OCI-M2 (cell line): ENCODE results near the gene PCP2.

Experiments
- DNase-seq: peaks from one replicate; lab custom pipeline; 2025; ENCODE audit not compliant: unreplicated experiment; lab: John Stamatoyannopoulos, UW

Gene PCP2

GRCh38 chr19:7602240-7602934 is 31.1 kb downstream of the PCP2 start:
- no peak for DNase-seq

GRCh38 chr19:7600721-7601120 is 32.8 kb downstream of the PCP2 start:
- DNase-seq = no peak

DNA sequence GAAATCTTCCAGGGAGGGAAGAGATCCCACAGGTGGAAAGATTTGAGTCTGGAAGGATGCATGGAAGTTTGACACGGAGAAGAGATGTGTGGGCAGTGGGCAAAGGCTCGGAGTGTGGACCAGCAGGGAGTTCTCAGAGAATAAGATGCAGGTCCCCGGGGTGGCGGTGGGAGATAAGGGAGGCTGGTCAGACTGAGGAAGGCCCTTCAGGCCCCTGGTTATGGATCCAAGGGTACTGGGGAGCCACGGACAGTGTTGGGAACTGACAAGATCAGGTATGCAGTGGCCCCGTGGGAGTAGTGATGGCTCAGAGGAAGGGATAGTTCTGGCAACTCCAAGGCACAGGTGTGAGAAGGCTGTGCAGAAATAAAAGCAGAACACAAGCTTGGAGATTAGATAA is 35.3 kb downstream of the PCP2 start:
- no peak for DNase-seq

DNA sequence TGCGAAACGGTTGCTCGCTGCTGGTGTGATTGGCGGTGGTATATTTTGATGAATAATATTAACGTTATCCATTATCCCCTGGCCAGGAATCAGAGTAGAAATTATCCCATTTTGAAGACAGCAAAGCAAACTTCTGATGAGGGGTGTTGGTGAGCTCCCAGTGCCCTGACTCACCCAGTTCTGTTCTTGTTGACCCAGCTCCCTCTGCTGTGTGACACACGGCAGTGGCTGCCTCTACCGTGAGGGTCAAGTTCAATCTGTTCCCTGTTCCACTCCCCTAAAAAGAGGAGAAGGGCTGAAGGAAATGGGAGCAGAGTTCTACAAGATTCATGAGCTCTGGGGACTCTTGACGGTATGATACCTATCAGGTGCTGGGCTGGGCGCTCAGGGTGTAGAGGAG is 35.8 kb downstream of the PCP2 start:
- no peak for DNase-seq

- DNase-seq = no peak
Observed at GRCh38 chr19:7596211-7596937, 37.1 kb downstream of the PCP2 start.

GRCh38 chr19:7595466-7596133 is 37.9 kb downstream of the PCP2 start, which contains the start of gene CAMSAP3:
CAMSAP3 (plus strand) TSS chr19:7595863; CDS start chr19:7596003, 140 bp downstream.
- DNase-seq = no peak

DNA sequence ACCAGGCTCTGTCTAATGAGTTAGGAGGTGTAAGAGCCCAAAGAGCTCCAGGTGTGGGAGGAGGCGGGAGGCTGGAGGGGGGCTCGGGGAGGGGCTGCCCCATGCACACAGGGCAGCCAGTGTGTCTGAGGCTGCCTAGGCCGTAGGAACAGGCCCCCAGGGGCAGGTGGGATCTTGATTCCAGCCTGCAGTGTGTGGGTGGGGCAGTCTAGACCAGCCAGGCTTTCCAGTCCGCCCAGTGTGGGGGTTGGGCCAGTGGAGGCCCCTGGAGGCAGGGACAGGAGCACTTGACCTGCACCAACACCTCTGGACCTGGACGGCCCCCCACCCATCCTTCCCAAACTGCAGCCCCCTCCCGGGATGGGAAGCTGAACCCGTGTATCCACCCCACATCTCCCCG is 43.3 kb downstream of the PCP2 start:
- DNase-seq = no peak

- no peak for DNase-seq
Observed at GRCh38 chr19:7589822-7590221, 43.7 kb downstream of the PCP2 start.

- DNase-seq = no peak
Observed at GRCh38 chr19:7582446-7582845, 51.1 kb downstream of the PCP2 start.
